ENCODE measurements around the gene FNDC3B.

FNDC3B gene

GRCh38 chr3:172176061-172176770 lies 136.8 kb downstream of the FNDC3B start:
- no peak for DNase-seq

DNA sequence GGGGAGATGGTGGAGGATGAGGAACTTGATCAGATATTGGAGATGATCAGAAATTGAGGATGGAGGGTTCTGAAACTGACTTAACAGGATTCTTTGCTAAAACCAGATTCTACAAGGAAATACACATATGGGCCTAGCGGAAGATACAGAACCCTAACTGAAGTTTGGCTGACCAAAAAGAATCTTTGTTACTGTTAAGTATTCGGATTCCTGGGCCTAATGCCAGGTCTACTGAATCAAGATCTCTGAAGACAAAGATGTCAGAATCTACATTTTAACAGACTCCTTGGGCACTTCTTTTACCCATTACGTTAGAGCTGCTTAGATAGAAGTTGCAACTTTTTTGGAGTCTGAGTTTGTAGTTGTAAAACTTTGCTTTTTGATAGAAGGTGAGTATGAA lies 137.7 kb downstream of the FNDC3B start:
- no peak for DNase-seq

DNA sequence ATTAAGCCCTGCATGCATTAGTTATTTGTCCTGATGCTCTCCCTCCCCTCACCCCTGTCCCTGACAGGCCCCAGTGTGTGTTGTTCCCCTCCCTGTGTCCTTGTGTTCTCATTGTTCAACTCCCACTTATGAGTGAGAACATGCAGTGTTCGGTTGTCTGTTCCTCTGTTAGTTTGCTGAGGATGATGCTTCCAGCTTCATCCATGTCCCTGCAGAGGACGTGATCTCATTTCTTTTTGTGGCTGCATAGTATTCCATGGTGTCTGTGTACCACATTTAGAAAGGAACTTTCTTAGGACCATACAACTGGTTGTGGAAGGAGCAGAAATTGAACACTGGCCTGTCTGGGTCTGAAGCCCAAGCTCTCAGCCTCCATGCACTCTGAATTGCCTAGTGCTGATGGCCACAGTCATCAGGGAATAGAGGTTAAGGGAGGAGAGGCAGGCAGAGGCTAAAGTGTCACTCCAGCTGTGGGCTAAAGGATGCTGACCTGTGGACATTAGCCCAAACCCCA lies 138.5 kb downstream of the FNDC3B start:
- DNase-seq = no peak

DNA sequence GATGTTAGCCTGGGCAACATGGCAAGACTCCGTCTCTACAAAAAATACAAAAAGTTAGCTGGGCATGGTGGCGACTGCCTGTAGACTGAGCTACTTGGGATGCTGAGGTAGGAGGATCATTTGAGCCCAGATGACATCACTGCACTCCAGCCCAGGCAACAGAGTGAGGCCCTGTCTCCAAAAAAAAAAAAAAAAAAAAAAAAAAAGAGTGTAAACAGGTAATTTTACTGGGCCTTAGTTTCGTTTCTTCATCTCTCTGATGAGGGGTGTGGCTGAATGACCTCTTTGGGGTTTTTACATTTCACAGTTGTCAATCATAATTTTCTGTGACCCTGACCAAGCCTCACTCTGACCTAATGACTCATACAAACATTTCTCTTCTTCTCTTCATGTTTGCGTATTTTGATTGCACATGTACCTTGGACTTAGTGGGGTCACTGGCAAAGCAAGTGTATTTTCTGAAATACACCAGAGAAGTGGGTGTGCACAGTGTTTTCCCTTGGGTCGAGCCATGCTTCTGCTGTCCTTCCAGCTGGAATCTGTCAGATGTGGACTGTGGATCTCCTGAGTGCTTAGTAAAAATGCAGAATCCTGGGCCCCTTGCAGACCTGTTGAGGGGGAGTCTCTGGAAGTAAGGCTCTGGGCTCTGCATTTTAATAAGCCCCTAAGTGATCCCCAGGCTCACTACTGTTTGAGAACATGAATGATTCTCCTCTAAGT lies 140.5 kb downstream of the FNDC3B start:
- no peak for DNase-seq

- no peak for DNase-seq
Measured at GRCh38 chr3:172180473-172180872, 141.1 kb downstream of the FNDC3B start.

- DNase-seq = no peak
Measured at GRCh38 chr3:172181932-172182586, 142.7 kb downstream of the FNDC3B start.

DNA sequence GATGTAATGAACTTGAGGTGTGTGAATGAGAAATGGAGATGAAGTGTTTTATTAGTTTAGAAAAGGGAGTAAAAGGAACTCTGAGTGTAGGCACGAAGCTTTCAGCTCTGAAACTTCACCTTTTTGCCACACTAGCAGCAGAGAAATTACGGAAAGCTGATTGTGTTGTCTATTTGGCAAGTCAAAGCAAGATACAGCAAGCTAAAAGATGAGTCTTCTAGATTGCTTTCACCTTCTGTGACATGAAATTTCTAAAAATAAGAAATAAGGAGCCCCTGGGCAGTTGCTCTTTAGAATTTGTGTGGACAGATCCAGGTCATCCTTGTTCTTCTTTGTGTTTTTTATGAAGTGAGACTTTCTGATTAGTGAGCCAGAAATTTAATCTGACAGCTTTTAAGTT lies 143.4 kb downstream of the FNDC3B start:
- no peak for DNase-seq

- no peak for DNase-seq
Measured at GRCh38 chr3:172184106-172184822, 144.9 kb downstream of the FNDC3B start.

DNA sequence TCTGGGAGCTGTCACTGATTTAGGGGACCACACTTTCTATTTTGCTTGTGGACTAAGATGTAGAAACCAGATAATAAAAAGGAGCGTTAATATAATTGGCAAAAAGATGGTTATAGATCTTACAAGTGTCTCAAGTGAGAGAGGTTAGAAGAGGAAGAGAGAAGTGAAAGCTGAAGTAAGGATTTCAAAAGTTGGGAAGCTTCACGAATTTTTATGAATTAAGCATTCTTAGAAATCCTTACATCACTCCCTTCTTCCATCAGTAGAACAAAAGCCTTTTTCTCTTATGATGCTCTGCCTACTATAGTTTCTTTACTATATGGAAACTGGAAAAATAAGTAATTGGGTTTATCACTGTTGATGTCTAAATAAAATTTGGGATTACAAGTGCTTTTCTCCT lies 146.5 kb downstream of the FNDC3B start:
- DNase-seq = no peak

DNA sequence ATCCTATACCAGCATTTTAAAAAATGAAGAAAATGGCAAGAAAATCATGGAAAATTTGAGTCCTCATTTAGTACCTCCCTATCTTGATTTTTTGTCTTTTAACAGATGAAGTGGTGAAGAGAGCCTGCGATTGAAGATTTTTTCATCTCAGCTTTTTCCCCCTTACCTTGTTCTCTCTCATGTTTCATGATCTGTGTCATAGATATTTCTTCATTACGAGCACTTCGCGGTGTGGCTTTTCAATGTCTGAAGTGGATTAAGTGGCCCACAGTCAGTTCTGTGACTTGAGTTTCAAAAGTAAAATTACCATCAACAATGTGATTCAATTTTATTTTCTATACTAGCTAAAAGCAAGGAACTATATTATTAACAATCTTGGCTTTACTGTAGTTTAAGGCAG lies 147.2 kb downstream of the FNDC3B start:
- DNase-seq = no peak

GRCh38 chr3:172187511-172187910 lies 148.1 kb downstream of the FNDC3B start:
- no peak for DNase-seq

DNA sequence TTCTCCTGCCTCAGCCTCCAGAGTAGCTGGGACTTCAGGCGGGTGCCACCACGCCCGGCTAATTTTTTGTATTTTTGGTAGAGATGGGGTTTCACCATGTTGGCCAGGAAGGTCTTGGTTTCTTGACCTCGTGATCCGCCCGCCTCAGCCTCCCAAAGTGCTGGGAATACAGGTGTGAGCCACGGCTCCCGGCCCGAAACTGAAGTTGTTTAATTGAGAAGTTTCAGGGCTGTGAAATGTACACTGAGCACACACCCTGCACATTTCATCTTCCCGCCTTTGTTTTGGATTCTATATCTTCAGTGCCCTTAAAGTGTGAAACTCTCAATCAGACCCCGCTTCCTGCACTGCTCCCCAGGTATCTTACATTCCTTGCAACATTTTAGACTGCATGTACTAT lies 149.1 kb downstream of the FNDC3B start:
- DNase-seq = no peak

GRCh38 chr3:172189213-172189612 lies 149.8 kb downstream of the FNDC3B start:
- DNase-seq = no peak

GRCh38 chr3:172189987-172190603 lies 150.7 kb downstream of the FNDC3B start:
- DNase-seq = no peak

DNA sequence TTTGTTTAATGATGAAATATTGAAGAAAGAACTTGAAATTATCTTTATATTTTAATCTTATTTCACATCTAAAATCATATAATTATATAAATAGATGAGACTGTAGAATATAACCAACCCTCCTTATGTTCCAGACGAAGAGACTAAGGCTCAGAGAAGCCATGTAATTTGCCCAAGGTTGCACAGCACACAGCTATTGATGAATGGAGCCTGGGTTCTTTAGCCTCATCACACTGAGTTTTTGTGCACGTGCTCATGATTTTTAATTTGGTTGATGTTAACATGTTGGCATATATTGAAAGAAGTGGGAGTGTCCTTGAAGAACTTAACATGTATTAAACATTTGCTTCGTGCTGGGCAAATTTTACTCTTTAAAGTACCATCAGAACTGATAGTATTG lies 151.6 kb downstream of the FNDC3B start:
- no peak for DNase-seq

DNA sequence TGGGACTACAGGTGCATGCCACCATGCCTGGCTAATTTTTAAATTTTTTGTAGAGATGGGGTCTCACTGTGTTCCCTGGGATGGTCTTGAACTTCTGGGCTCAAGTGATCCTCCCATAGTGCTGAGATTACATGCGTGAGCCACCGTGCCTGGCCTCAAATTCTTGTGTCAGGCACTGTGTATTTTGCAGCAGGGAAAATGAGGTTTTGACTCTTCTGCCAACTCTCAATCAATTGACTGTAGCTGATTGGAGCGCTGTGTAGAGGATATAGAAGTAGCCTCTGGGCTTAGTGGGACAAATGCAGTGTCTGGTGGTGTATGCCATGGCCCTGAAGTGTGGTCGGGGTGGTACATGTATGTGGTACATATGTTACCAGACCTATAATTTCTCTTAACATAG lies 152.3 kb downstream of the FNDC3B start:
- DNase-seq = no peak

DNA sequence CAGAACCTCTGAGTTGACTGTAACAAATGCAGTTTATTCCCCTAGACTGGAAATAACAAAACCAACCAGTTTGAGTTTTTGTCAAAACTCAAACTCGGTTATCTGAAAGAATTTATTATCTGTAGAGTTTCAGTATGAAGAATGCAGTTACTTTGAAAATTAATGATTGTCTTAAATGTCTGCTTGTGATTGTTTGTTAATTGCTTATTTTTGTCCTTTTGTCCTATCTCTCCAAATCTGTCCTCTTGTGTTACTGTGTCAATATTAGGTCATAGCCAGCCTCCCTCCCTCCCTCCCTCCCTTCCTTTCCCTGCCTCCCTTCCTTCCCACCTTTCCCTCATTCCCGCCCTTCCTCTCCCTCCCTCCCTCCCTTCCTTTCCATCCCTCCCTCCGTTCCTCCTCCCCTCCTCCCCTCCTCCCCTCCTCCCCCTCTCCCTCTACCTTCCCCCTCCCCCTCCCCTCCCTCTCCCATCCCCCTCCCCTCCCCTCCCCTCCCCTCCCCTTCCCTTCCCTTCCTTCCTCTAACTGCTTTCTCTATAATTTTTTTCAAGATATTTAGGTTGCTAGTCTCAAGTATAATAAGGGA lies 153.5 kb downstream of the FNDC3B start:
- DNase-seq = no peak

DNA sequence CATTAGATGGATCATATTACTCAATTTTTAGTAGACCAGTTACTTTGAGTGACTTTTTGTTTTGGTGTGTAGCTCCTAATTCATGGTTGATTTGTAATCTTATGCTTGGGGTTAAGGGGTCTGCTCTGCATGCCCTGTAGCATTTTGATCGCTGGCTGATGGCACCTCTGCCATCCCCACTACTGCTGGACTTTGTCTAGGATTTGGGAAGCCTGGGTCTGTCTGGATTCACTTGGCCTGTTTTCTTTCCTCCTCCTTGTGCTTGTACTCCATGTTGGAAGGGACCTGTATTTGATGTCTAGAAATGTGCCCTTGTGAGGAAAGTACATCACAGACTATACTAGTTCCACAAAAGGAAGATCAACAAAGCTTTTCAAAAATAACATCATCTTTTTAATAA lies 154.1 kb downstream of the FNDC3B start:
- DNase-seq = no peak

GRCh38 chr3:172194702-172195406 lies 155.5 kb downstream of the FNDC3B start:
- no peak for DNase-seq

DNA sequence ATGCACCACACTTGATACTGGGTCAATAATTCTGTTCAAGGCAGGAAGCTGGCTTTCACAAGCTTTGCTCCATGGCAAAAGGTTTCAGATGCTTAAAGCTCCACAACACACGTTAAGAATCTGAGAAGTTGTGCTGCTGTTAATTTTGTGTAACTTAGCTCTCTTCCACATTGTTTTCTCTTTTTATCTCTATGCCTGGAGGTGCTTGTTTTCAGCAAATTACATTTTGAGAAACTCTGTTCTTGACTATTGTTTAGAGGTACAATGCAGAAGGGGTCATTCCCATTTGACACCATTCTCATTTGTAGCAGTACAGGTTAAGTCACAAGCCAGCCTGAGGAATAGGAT lies 156.0 kb downstream of the FNDC3B start:
- DNase-seq = no peak

DNA sequence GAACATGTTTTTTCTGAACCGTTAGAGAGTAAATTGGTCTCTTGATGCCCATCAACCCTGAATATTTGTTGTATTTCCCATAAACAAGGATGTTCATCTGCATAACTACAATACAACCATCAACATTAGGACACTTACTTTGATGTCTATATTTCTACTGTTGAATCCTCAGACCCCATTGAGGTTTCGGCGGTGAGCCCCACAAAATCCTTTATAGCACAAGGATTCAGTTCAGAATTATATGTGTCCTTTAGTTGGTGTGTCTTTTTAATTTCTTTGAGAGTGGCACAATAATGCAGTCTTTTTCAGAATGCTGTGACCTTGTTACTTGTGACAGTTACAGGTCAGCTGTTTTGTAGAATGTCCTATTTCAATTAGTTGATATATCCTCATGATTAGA lies 158.0 kb downstream of the FNDC3B start:
- no peak for DNase-seq

DNA sequence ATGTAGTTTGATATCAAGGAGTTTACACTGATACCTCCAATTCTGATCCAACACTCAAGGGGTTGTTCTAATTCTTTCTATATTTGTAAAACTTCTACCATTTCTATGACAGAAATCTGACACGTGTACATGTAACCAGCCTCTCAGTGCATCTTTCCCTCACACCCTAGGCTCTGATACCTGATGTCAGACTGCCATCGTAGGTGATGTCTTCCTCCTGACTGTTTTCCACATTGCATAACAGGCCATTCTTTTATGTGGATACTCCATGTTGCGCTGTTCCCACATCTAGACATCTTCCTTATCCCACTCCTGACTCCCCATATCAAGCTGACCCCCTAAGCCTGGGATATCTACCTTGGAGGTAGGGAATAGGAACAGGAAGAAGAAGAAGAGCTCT lies 159.1 kb downstream of the FNDC3B start:
- DNase-seq = no peak

Measured in stimulated activated CD4-positive, alpha-beta T cell treated with anti-CD3 and anti-CD28 coated beads, Interleukin-2, amount 100 ng/mL, for 24 hours (primary cell).